NCI-H2081 (cell line): ENCODE data around the gene SLC6A20.
"Not testable (repeated sequence)": the region's sequence is repeated elsewhere in the genome, so short reads cannot be mapped to it uniquely, and the experiment has no call there.

ENCODE experiments used
- DNase-seq, 2 experiments: peaks; one replicate each; lab custom pipeline; 2025; lab: John Stamatoyannopoulos, UW

SLC6A20 gene

DNA sequence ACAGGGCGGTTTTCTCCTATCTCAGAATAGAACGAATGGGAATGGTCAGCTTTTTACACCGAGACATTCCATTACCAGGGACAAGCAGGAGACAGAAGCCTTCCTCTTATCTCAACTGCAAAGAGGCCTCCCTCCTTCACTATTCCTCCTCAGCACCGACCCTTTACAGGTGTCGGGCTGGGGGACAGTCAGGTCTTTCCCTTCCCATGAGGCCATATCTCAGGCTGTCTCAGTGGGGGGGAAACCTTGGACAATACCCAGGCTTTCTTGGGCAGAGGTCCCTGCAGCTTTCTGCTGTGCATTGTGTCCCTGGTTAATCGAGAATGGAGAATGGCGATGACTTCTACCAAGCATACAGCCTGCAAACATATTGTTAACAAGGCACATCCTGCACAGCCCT lies 39.2 kb downstream of the SLC6A20 start:
- not testable (repeated sequence) for DNase-seq

DNA sequence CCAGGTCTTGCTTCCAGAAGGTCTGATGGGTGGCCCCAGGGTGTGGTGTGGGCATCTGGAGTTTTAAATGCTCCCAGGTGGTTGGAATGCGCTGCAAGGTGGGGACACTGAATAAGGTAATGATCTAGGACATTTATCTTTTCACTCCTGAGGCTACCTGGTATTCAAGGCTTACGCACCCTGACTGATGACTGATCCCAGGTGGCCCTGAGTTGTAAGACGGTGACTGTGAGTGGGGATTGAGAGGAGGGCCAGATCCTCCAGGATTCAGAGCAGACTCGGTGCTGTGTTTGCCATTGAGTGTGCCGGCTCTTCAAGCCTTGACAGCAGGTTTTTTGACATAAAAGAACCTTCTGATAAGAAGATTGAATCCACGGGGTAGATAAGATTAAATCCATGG lies 40.3 kb downstream of the SLC6A20 start:
- no peak for DNase-seq

DNA sequence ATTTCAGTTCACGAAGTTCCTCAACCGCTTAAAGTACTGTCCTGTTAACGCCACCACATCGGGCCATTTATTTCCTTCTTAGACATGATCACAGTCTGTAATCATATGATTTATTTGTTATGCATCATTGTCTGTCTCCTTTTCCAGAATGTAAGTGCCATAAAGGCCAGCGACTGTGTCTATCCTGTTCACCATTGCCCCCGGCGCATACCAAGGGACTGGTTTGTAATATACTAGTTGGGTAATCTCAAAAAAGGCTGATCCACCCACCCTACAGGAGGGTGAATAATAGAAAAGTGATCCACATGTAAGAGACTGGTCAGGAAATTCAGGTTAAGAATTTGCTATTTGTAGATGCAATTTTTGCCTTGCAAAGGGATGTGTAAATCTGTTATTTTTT lies 41.9 kb downstream of the SLC6A20 start:
- DNase-seq, result no peak

DNA sequence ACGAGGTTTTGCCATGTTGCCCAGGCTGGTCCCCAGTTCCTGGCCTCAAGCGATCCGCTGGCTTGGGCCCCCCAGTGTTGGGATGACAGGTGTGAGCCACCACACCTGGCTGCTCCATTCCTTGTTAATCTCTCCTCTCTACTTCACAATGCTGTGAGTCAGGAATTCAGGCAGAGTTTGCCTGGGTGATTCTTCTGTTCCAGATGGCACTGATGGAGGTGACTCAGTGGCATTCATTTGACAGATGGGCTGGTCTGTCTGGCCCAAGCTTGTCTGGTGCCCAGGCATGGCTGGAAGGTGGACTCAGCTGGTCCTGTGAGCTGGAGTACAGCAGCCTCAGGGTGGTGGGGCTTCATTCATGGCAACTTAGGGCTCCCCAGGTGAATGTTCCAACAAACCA lies 43.2 kb downstream of the SLC6A20 start:
- DNase-seq, result no peak

DNA sequence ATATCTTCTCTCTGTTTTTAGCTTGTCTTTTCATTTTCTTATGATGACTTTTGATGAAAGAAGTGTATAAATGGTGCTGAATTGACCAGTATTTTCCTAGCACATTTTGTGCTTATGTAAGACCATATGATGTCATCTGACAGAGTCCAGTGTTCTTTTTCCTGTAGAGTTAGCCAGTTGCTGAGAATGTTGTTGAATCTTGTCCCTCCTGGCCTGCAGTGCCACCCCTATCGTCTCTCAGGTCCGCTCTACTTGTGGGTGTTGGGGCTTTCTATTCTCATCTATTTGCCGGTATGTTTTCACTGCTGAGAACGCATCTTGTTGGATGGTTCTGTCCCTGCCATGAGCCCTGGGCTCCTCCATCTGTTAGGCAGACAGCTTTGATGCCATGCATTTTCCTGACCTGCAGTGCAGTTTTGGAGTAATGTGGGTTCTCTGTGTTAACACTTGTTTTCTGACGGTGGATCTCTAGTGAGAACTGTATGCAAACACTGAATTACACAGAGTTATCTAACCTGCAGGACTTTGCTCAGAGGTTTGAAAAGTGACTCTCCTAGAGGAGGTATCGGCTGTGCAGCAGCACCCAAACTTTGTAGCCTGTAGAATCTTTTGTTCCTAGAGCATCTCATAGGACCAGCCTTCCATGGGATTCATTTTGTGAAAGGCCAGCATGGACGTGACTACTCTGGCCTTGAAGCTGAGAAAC lies 44.6 kb downstream of the SLC6A20 start:
- no peak for DNase-seq

DNA sequence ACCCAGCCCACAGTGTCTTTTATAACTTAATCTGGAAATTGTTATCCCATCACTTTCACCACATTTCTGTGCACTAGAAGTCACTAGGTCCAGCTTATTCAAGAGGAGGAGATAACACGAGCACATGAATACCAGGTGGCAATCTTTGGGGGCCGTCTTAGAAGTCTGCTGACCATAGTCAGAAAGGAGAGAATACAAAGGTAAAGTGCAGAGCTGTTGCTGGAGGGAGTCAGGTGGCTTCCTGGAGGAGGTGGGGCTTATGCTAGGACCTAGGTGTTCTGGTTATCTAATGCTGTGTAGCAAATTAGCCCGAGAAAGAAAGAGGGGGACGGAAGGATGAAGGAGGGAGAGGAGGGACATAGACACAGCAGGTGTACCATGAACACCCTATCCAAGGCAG lies 46.5 kb downstream of the SLC6A20 start:
- DNase-seq, result no peak

DNA sequence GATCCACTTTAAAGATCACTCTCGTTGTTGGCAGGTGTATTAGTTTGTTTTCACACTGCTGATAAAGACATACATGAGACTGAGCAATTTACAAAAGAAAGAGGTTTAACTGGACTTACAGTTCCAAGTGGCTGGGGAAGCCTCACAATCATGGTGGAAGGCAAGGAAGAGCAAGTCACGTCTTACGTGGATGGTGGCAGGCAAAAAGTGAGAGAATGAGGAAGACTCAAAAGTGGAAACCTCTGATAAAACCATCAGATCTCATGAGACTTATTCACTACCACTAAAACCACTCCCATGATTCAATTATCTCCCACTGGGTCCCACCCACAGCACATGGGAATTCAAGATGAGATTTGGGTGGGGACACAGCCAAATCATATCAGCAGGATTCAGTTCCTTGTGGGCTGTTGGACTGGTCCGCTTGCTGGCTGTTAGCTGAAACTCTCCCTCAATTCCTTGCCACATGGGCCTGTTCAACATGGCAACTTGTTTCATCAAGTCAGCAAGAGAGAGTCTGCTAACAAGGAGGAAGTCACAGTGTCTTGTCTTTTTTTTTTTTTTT lies 47.2 kb downstream of the SLC6A20 start:
- DNase-seq, result not testable (repeated sequence)

DNA sequence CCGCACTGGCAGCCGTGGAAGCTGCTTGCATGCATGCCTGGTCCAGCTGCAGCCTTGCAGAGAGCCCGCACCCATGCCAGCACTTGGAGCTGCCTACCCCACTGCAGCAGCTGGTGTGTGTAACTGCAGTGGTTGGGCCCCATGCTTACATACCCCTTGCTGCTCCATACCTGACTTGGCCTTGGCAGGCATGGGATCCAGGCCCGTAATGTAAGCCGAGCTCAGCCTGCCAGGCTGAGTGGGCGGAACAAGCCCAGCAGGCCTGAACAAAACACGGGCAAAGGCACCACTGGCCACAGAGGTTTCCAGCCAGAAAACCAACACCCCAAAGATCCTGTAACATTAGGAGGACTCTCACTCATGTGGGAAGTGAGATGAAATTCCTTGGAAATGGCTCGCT lies 48.3 kb downstream of the SLC6A20 start:
- DNase-seq, result no peak

DNA sequence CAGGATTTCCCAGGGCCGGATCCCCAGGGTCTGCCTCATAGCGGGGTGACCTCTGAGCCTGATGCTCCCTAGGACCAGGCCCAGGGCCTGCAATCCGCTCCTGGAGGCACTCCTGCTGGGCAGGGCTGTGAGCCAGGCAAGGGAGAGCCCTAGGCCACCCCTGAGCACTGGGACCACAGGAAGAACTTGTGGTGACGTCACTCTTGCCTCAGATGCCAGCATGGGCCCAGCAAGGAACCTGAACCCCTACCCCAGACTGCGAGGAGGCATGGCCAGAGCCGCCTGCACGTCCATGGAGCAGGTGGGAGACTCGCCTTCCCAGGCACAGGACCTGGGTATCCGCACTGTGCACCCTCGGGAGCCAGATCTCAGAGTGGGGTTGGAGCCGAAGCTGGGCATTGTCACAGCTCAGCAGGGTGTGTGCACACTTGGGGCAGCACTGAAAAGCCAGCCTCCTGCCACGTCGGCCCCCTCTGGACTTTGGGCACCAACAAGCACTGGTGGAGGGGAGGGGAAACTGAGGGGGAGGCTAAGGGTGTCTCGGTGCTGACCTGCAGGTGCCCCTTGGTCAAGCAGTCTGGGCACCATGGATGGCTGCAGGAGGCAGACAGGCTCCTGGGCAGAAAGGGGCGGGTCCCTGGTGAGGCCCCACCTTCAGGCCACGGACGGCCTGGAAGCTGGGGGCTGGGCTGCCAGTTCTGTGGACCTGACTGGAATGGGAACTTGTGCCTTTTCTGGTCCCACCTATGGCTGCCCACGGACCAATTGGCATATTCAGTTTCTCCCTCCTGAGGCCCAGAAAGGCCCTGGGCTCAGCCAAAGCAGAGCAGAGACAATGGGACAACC lies 49.3 kb downstream of the SLC6A20 start:
- no peak for DNase-seq

DNA sequence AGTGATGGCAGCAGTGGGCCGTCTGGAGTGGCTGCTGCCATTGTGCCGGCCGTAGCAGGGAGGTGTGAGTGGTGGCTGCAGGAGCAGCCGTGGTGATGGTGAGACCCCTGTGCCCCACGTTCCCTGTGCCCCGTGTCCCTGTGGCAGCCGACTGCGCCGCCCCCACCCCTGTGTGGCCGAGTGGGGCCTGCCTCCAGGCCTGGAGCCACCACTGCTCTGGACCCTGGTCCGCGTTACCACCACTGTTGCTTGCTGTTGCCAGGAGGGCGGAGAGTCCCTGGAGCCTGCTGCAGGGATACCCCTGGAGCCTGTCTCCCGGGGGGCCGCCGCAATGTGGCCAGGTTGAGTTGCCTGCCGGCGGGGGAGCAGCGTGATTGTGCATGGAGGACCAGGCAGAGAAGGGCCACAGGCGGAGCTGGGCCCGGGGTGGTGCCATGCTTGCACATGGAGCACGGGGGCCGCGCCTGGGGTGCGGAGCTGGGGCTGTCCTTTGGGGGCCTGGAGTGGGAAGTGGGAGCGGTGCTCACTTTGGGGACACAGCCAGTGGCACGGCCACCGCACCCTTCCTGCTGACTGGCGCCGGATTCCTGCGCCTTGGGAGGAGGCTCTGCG lies 50.1 kb downstream of the SLC6A20 start:
- no peak for DNase-seq

DNA sequence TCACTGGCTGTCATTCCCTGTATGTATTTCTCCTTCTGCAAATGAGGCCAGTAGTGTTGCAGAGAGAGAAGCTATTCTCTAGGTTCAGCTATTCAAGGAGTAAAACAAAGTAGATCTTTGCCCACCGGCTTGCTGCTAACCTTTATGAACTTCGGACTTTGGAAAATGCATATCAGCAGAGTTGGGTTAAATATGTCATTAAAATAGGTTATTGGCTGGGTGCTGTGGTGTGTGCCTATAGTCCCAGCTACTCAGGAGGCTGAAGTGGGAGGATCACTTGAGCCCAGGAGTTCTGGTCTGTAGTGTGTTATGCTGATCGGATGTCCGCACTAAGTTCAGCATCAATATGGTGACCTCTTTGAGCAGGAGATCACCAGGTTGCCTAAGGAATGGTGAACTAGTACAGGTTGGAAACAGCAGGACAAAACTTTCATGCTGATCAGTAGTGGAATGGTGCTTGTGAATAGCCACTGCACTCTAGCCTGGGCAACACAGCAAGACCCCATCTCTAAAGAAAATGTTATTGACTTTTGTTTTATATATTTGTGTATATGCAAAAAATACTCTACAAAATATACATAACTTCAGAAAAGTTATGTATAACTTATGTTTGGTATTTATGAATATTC lies 53.8 kb downstream of the SLC6A20 start:
- DNase-seq, result no peak

DNA sequence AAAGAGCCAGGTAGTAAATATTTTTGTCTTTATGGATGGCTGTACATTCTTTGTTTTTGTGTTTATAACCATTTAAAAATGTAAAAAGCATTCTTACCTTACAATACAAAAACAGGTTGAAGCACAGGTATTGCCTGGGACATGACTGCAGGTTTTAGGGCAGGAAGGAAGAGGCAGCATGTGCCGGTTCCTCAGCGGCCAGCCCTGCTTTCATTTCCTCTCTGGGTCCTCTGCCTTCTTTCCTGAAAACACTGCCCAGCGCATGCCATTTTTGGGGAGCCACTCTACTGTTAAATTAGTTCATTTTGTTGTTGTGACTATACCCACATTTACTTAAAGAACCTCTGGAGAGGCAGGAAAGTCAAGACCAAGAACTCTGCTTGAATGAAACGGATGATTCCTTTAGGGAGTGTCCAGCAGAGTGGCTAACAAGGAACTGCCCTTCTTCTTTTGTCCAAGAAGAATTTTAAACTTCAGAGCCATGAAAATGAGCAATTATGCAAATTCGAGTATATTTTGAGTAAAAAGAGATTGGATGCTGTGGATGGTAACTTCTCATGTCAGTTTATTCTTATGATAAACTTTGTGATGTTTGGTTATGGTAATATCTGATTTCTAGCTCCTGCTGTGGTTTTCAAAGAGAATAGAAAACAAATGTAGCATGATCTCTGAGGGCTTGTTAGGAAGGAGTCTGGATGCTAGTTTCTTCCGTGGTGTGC lies 54.4 kb downstream of the SLC6A20 start:
- no peak for DNase-seq

DNA sequence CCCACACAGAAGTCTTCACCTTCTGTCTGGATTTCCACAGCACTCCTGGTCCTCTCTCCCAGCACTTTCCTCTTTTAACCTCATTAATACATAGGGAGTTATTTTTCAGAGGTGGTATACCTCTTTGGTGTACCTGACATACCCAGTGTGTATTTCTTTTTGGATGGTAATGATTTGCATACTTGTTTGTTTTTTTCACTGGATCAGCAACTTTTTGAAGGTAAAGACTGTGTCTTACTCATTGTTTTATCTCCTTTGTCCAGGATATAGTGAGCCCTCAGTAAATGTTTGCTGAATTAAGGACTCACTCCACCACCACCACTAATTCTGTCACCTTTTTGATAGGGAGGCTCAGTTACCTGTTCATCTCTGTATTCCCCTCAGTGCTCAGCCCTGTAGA lies 55.1 kb downstream of the SLC6A20 start:
- no peak for DNase-seq

DNA sequence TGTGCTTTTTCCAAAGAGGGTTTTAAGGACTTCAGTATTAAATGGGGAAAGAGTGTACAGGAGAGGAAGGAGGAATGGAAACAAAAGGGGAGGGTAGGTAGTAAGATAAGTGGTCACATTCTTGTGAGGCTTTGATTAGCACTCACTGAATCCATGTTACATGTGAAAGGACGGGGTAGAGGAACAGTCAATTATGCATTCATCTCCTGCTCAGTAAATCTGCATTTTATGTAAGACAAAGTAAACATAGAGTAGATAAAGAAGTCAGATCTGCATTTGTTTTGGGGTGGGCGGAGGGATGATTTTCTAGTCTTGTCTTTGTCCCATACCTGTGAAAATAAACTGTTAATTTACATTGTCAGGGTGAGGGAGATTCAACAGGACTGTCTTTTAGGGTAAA lies 56.3 kb downstream of the SLC6A20 start:
- DNase-seq, result no peak

DNA sequence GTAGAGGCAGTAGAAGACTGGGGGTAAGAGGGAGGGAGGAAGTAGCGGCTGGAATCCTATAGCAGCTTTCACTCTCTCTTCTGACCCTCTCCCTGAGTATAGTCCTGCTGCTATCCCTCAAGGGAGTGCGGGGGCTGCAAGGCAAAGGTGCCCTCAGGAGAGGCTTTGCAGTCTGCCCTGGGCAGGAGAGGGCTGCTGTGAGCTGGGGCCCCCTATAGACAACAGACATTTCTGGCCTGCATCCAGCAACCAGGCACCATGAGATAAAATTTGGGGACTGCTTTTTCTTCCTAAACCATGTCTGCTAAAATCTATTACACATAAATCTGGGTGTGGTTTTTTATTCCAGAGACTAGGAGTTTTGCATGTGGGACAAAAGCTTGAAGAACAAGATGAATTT lies 59.1 kb downstream of the SLC6A20 start:
- no peak for DNase-seq

DNA sequence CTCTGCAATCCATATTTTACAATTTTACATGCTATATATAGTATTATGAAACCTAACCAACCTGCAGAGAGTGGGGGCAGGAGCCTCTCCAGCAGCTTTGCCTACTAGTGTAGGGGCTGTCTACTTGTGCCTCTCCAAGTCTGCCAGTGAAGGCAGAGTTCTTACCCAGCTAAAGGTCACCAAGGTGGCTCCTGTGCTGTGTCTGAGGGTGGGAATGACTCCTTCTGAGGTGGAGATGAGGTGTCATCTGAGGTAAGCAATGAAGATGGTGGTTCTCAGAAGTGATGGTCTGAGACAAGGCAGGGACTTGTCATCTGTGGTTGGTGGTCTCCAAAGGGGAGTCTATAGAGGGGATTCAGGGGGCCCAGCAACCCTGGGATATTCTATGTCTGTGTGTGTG lies 59.6 kb downstream of the SLC6A20 start:
- no peak for DNase-seq

DNA sequence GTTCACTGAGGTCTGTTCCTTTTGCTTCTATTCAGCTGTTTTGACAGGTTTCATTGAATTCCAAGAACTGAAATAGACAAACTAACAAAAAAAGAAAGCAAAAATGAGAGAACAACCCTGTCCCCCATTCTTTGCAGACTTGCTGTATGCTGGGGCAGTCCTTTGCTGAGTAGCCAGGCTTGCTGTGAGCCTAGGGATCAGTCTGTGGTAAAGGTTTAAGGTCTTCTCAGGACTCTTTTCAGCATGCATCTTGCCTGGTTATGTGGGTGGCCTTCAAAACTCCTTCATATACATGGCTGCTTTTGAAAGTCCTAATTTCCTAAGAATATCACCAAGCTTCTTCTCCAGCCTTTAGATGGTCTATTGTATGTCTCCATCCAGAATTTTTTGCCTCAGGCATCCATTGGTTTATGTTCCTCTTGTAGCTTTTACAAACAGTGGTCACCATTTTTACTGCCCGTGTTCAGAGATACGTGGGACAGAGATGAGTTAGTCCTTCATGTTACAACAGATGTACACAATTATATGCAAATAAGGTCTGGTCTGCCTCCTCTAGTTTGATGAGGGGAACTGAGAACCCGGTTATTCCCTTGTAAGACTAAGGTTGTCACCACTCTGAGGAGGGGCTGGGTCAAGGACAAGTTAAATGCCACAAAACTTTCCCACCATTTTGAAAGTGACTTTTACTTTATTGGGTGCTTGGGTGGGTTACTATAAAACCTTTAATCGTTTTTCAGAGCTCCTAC lies 65.8 kb downstream of the SLC6A20 start:
- DNase-seq, result no peak

DNA sequence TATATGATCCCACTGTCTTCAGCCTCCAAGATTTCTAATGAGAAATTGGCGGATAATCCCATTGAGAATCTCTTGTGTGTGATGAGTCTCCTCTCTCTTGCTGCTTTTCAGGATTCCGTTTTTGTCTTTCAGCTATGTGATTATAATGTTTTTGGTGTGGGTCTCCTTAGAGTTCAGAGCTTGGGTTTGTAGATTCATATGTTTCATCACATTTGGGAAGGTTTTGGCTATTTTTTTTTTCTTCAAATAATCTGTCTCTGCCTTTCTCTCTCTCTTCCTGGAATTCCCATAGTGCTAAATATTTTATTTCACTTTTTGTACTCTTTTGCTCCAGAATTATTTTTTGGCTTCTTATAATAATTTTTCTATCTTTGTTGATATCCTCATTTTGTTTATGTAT lies 66.7 kb downstream of the SLC6A20 start:
- DNase-seq, result no peak

DNA sequence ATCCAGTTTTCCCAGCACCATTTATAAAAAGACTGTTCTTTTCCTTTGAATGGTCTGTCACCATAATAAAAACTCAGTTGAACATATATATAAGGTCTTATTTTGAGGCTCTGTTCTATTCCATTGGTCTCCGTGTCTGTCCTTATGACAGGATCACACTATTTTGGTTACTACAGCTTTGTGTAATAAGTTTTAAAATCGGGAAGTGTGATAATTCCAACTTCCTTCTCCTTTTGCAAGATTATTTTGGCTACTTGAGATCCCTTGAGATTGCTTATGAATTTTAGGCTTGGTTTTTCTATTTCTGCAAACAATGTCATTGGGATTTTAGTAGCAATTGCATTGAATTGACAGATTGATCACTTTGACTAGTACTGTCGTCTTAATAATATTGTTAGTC lies 71.4 kb downstream of the SLC6A20 start:
- no peak for DNase-seq

DNA sequence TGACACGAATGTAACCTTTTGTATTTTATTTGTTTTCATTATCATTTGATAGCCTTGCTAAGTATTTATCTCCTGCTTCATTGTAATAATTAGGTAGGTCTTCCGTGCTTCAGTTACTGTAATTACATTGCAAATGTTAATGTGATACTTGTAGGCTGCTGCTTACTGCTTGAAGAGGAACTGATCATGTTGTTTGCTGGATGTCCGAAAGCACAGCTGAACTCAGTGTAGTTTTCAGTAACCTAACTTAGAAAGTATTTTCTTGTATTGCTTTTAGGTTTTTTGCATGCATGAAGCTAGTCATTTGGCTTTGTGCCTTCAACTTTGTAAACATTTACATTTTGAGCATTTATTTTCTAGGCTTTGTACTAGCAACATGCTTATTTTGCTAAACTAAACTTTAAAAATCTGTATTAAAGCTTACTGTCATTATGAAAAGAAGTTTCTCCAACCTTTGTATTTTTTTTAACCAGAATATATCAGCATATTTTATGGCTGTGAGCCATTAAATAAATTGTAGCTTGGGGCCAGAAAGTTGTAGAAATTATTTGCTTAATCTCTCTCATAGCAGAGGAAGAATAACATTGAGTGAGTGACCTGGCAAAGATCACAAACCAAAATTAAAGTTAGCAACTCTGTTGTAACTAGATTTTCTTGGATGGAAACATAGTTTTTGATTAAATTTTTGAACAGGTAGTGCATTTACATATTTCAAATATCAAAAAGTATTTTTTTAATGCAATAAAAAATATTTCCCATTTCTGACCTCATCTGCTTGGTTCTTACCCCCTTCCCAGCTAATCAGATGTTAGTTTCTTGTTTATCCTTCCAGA lies 76.5 kb downstream of the SLC6A20 start:
- peak in 1 of 2 experiments; percentile 19 for DNase-seq
